NT2/D1 (cell line): Measurements from ENCODE around the gene NAPSA.

Experiments
- YY1 ChIP-seq: IDR thresholded peaks from 2 replicates; pipeline ENCODE4 v1.6.1; 2011; ENCODE audit not compliant: insufficient read length, insufficient read depth
- ZNF274 ChIP-seq: IDR thresholded peaks from 2 replicates; pipeline ENCODE4 v1.6.1; 2011; ENCODE audit warnings: mild to moderate bottlenecking, low read depth, low read length

DNA sequence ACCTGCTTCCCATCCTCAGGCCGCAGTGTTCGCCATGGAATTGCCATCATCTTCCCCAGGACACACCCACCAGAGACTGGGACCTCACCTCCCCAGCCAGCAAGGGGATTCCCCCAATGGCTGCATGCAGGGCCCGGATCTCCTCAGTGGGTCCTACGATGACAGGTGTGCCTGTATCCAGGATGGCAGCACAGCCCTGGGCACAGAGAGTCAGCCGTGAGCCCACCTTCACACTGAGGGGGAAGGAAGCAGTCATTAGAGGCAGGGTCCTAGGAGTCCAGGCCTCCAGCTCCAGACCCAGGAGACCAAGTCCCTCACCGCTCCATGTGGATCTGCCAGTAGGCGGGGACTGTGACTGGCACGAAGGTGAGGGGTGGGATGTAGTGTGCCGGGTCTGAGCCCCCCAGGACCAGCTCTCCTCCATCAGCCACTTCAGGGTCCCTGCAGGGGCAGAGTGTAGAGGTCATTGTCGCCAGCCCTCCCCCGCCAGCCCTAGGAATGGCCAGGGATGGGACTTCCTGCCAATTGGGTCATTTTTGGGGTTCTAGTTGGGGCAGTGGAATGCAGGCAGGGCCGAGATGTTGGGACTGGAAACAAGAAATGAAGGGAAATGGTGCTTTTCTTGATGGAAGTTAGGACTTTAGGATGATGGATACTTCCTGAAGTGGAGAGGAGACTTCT is 30.6 kb downstream of the NAPSA start:
- TF ChIP-seq ZNF274 = no peak
- TF ChIP-seq YY1 = no peak
